ENCODE data around the gene GSN.

GSN gene

DNA sequence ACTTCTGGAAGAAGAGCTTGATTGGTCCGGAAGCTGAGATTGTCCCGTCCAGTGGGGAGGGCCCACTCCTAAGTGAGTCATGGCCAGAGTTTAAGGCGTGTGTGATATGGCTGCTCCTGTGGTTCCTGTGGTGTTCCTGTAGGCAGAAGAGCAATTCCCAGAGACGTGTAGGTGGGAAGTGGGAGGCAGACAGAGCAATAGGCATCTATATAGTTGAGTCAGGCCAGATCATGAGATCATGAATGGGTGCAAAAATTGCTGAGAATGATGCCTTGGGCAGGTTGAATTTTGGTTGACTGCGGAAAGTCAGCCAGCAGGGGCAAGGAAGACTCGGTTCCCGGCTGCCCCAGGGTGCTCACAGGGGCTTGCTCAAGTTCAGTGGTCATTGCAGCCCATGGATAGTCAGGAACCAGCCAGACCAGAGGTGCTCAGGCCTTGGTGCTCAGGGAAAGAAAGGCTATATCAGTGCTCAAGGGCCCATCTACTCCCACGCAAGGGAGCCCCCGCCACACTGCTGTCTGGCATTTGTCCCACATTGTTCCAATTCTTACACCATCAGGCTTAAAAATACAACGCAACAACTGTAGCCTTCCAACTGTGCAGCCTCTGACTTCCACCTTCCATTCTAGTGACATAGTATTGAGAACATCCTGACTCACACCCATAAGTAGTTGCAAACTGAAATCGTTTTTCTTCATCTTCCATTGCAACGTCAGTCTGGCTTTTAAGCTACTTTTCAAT lies 21.0 kb upstream of the GSN start:
- no peak for DNase-seq

- DNase-seq, result no peak
Measured at GRCh38 chr9:121249563-121249962, 18.4 kb upstream of the GSN start.

DNA sequence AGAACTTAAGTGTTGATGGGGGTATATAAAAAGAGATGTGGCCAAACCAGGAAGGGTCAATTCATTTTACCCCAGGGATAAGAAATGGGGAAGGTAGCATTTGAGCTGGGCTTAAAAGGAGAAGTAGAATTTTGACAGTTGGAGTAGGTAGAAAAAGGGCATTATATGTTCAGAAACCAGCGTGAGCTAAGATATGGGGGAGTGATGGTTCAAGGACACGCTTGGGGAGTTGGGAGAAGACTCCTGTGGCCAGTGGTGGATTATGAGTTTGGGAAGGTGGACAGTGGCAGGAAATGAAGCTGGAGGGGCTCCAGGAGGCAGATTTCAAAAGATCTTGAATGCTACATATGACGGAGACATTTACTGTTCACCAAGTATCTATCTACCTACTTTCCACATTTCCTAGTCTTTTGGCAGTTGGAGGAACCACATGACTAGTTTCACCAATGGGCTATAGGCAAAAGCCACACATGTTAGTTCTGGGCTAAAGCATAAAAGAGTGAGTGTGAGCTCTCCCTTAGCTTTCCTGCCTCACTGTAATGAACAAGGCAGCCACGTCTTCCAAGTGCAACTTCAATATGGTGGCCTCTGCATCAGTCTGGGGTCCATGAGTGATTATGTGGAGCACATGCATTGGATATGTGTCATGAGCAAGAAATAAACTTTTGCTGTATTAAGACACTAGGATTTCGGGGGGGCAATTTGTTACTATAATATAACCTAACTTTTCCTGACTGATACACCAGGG lies 15.7 kb upstream of the GSN start:
- no peak for DNase-seq

- no peak for DNase-seq
Measured at GRCh38 chr9:121253162-121253561, 14.8 kb upstream of the GSN start.

DNA sequence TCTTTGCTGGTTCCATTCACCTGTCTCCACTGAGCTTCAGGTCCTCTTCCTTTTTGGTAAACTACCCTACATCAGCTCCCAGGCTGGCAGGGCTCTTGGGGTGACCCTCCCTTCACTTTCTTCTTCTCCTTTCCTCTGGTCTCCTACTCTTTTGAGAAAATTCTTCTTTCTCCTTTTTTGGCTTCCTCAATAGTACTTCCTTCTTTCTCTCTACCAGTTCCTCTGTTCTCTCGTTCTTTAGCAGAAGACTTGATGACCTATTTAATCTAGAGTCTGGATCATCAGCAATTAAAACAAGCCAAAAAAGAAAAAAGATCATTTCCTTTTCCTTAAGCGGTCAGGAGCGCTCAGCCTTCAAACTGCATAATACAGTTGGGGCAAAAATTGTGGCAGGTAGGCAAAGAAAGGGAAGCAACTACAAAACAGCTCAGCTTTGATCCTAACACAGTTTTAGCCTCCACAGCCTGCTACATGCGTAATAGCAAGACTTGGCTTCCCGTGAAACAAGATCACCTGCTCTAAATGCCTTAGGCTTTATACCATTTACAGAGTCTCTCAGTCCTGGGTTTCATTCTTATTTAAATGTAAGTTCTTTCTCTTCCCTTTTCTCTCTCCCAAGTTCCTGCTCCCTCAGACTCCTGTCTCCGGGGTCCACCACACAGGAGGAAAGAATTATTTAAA lies 14.0 kb upstream of the GSN start:
- no peak for DNase-seq

- no peak for DNase-seq
Measured at GRCh38 chr9:121259498-121259897, 8.5 kb upstream of the GSN start.

DNA sequence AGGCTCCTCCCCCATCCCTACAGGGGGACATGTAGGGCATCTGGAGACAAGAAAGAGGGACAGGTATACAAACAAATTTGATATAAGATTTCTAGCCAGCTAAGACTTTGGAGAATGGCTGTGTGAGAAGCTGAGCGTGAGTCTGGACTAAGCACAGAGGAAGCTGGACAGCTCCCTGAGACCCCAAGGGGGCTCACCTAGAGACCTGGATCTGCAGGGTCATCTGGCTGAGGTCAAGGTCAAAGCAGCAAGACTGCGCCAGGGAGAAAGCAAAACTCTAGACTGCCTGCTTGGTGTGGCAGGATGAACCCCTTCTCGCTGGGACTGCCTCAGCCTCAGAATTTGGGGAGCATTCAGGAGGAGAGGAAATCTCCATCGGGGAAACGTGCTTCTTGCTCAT lies 8.0 kb upstream of the GSN start:
- DNase-seq, result no peak

DNA sequence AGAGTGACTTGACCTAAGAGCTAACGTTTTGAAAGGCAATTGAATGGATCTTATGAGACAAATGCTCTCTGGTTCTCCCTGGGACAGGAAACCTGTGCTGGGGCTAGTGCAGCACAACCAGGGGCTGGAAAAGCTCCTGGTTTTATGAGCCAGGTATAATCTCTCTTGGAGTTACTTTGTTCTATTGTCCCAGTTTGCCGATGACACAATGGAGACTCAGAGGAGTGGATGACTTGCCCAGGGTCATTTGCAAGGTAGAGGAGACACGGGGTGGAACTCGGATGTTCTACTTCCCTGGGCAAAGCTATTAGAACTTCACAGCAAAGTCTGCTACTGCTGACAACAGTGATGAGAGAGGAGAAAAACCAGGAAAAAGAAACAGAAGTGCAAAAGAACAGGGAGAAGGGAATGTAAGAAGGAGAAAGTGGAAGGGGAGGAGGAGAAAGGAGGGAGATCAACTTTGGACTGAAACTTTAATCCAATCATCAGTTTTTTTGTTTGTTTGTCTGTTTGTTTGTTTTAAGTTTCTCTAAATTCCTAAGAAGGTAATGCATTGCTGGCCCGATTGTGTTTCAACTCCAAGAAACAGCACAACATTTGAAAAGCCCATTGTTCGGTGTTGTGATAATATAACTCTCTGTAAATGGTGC lies 7.4 kb upstream of the GSN start:
- no peak for DNase-seq

- no peak for DNase-seq
Measured at GRCh38 chr9:121261107-121261460, 6.9 kb upstream of the GSN start.

DNA sequence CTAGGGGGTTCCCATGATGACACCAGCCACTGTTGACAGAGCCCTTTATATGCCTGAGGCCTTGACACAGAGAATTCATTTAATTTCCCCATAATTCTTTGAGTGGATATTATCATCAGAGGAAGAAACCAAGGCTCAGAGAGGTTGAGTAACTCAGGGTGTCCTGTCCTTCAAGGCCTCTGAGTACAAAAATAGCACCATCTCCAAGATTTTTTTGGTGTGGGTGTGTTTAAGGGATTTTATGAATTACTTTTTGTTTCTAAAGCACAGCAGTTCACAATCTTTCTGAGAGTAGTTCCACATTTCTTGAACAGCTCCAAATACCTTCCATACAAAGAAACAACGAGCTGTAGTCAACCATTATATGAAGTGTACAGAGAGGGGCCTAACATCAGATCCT lies 6.2 kb upstream of the GSN start:
- no peak for DNase-seq

GRCh38 chr9:121262423-121262822 lies 5.5 kb upstream of the GSN start:
- DNase-seq, result no peak

GRCh38 chr9:121262953-121263352 lies 5.0 kb upstream of the GSN start:
- DNase-seq, result no peak

DNA sequence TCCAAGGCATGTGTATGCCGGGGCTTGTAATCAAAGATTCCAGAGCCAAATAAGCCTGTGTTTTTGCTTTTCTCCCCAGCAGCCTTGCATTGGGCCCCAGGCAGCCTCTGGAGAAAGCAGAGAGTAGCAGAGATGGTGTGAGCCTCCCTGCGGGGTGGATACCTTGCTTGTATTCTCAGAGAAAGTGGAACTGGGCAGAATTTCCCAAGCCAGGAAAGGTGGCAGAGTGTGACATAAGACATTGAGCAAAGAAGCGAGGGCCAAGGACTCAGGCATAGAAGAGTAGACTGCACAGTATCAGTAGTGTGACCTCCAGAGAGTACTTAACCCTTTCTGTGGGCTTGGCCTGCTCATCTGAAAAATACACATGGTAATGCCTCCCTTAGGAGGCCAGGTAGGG lies 1.6 kb upstream of the GSN start:
- DNase-seq, result no peak

- DNase-seq, result no peak
Measured at GRCh38 chr9:121266906-121267650, 884 bp upstream of the GSN start.

DNA sequence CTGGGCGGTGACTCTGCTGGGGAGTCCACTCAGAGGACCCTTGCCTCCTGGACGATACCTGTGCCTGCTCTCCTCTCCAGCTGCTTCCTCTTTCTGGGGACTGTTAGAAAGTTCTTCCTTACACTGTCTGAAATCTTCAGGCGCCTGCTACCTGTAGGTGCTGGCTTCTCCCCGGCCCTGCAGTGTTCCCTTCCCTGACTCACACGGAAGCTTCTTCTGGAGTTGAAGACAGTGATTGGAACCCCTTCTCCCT lies 562 bp downstream of the GSN start:
- no peak for DNase-seq

GRCh38 chr9:121268851-121269641 lies 1.1 kb downstream of the GSN start:
- DNase-seq, result no peak

DNA sequence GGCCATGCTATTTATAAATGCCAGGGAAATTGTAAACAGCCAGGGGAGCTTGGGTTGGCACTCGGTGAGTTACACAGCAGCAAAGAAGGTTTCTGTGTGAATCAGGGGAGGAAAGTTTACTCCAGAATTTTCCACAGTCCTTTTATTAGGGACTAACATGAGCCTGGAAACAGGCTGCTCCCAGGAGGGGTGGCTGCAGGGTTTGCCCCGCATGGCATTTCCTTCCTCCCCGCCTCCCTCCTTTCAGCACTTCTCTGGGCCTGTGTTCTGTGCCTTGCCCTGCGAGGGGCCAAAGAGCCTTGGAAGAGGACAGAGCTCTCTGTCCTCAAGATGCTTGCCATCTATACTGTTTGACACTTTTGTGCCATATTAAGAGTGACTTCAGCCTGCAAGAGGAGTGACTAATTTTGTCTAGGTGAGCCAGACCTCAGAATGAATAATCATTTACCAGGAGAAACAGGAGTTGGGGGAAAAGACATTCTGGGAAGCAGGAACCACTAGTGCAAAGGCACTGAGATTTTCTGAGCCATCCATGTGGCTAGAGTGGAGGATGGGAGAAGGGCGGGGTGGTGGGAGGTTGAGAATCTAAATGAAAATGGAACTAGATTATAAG lies 1.8 kb downstream of the GSN start:
- no peak for DNase-seq

DNA sequence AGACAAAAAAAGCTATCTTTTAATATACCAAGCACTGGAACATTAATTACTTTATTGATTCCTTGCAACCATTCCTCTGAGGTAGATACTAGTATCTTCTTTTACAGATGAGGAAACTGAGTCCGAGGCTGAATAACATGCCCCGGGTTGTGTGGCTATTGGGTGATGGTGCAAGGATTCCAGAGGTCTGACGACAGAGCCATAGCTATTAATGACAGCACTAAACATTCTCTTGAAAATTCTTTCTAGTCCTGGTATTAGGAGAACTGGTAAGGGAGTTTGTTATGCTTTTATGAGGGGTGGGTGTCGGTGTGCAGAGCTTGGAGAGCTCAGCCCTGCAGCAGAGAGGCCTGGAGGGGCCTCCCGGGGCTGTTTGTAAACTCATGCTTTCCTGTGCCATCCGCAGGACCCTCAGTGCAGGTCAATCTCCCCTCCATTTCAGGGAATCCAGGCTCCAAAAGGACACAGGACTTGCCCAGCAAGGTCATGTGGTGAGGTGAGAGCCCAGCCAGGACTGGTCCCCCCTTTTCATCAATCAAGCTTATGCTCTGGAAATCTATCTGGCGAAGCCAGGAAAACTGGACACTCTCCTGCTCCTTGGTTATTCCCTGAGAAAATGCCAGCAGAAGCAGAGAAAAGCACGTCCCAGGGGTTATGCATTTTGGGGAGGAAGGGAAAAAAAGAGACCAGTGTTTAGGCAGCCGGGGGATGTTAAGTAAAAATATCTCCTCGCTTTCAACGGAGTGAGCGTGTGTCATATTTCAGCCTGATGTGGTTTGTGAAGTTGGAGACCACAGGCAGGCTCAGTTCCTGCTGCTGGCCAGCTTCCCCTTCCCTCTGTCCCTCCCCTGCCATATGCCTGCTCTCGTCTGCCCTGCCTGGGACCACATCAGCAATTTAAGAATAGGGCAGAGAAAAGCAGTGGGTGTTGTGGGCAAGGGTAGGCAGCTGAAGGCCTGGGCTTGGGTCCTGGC lies 3.7 kb downstream of the GSN start:
- DNase-seq, result no peak

DNA sequence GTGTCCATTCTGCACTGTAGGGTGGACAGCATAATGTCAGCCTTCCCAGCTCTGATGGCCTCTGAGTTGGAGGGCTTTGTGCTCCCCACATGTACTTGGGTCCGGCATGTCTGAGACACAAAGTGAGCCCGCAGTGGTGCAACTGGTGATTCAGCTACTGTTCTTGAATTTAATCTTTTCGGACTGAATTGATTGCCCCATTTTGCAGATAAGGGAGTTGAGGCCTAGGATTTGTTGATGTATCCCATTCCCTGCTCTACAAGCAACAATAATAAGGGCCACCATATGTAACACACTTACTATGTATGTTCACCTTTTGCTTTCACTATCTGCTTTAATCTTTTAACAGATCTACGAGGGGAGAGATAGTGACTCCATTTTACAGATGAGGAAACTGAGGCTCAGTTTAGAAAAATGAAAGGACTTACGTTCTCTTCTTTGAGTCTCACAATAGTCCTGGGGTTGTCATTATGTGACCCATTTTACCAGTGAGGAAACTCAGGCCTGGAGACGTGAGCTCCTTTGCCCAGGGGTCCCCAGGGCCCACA lies 4.5 kb downstream of the GSN start:
- no peak for DNase-seq

- DNase-seq, result no peak
Measured at GRCh38 chr9:121273064-121273775, 5.3 kb downstream of the GSN start.

All from CD4-positive, alpha-beta T cell treated with Interleukin-17A for 4 hours (primary cell).